Neural progenitor cell (in vitro differentiated cells): ENCODE results near the gene GALNT17. TPM values are rescaled to one million over a fixed set of nuclear protein-coding genes. Genes with fewer than 3 reads are reported as not detected.

Source experiments
- DNase-seq: peaks from one replicate; pipeline ENCODE4 v3.0.0-alpha.2; 2016; ENCODE audit warnings: low spot score
- H2AFZ ChIP-seq: fragments of 200-600 bp; sonication (generic); replicated peaks from 2 replicates; pipeline ENCODE4 v1.6.1; 2016; ENCODE audit warnings: antibody characterized with exemption
- H3F3A ChIP-seq: fragments of 200-600 bp; sonication (generic); 2 replicates; pipeline ENCODE4 v1.6.1; 2016; ENCODE audit warnings: antibody characterized with exemption, low read depth
- H3K27ac ChIP-seq: fragments of 200-600 bp; sonication (generic); 2 replicates; pipeline ENCODE4 v1.5.1; 2016; ENCODE audit warnings: mild to moderate bottlenecking
- H3K27me3 ChIP-seq: fragments of 200-600 bp; sonication (generic); 2 replicates; pipeline ENCODE4 v1.6.1; 2016; ENCODE audit warnings: mild to moderate bottlenecking, moderate library complexity
- H3K36me3 ChIP-seq: fragments of 200-600 bp; sonication (generic); 2 replicates; pipeline ENCODE4 v1.5.1; 2016
- H3K4me1 ChIP-seq: fragments of 200-600 bp; sonication (generic); 2 replicates; pipeline ENCODE4 v1.6.1; 2016; ENCODE audit warnings: mixed run types
- H3K4me2 ChIP-seq: fragments of 200-600 bp; sonication (generic); 2 replicates; pipeline ENCODE4 v1.6.1; 2016
- H3K4me3 ChIP-seq: fragments of 200-600 bp; sonication (generic); 2 replicates; pipeline ENCODE4 v1.5.1; 2016
- H3K79me2 ChIP-seq: fragments of 200-600 bp; sonication (generic); 2 replicates; pipeline ENCODE4 v1.6.1; 2016; ENCODE audit warnings: low read depth
- H3K9ac ChIP-seq: fragments of 200-600 bp; sonication (generic); 2 replicates; pipeline ENCODE4 v1.6.1; 2016
- H3K9me3 ChIP-seq: fragments of 200-600 bp; sonication (generic); 2 replicates; pipeline ENCODE4 v1.5.1; 2016; ENCODE audit warnings: low read depth
- H4K20me1 ChIP-seq: fragments of 200-600 bp; sonication (generic); 2 replicates; pipeline ENCODE4 v1.6.1; 2016; ENCODE audit warnings: low read depth
- H3K27ac Mint-ChIP-seq: 3 replicates; pipeline ENCODE4 v1.8.0; 2021; ENCODE audit warnings: mixed read lengths
- H3K27me3 Mint-ChIP-seq: 2 replicates; pipeline ENCODE4 v1.8.0; 2022; ENCODE audit warnings: low read depth, mild to moderate bottlenecking, inconsistent platforms, moderate library complexity, mixed read lengths; ENCODE audit not compliant: insufficient read depth
- H3K36me3 Mint-ChIP-seq: 3 replicates; pipeline ENCODE4 v1.8.0; 2021; ENCODE audit warnings: mixed read lengths
- H3K4me1 Mint-ChIP-seq: 3 replicates; pipeline ENCODE4 v1.8.0; 2021; ENCODE audit warnings: mixed read lengths
- H3K4me3 Mint-ChIP-seq: 3 replicates; pipeline ENCODE4 v1.8.0; 2021; ENCODE audit warnings: mild to moderate bottlenecking, moderate library complexity, mixed read lengths
- H3K9me3 Mint-ChIP-seq: 3 replicates; pipeline ENCODE4 v1.8.0; 2020; ENCODE audit warnings: mixed read lengths
- EZH2 ChIP-seq: fragments of 200-600 bp; sonication (generic); IDR thresholded peaks from 2 replicates; pipeline ENCODE4 v1.6.1; 2017; ENCODE audit warnings: antibody characterized with exemption, mild to moderate bottlenecking, moderate library complexity
- EZH2phosphoT487 ChIP-seq: fragments of 200-600 bp; sonication (generic); IDR thresholded peaks from 2 replicates; pipeline ENCODE4 v1.6.1; 2017; ENCODE audit warnings: antibody characterized with exemption
- total RNA-seq: library from RNA; depleted of rRNA; stranded (reverse); fragments of >200 nt; gene quantifications from 2 replicates; pipeline ENCODE4 v1.2.3, GENCODE V29; 2015; ENCODE audit warnings: low replicate concordance
- TF ChIP-seq, protein P1 (sequence below): fragments of 200-600 bp; sonication (generic); IDR thresholded peaks from 2 replicates; pipeline ENCODE4 v1.5.1; 2017; ENCODE audit warnings: antibody characterized with exemption, mild to moderate bottlenecking

GALNT17 gene
- total RNA-seq, 1 donor from 2014 or later, result 17.1 TPM

DNA sequence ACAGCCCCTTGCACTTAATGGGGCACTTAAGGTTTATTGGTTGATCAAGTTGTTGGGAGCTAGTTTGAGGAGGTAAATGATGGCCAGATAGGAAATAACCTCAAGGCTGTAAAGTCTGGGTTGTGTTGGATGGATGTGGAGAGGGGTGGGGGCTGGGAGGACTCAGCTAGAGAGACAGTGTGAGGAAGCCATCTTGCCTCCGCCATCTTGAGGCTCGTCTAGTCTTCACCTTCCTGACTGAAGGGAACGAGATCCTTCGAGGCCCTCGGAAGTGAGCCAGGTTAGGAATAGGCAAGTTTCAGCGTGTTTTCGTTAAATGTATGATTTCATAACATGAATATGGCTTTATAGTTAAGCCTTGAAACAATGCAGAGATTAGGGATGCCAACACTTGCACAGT lies 5.5 kb downstream of the GALNT17 start:
- Histone ChIP-seq H3K4me3 (no peak overlapping the region), H3K27me3 (peaks cover 15% of the 10 kb centered on the region), H4K20me1 (peaks cover 40% of the 10 kb centered on the region), H3K9ac (no peak overlapping the region), H3K79me2 (peaks cover 99% of the 10 kb centered on the region), H3F3A (no peaks in the 10 kb centered on the region), H3K9me3 (no peaks in the 10 kb centered on the region), H3K36me3 (no peaks in the 10 kb centered on the region), H3K27ac (no peak overlapping the region), H3K4me1 (peaks cover 6% of the 10 kb centered on the region), H2AFZ (no peak overlapping the region), H3K4me2 (no peak overlapping the region)
- DNase-seq, result no peak
- Mint-ChIP-seq H3K36me3 (peaks cover 6% of the 10 kb centered on the region), H3K27me3 (peaks cover 17% of the 10 kb centered on the region), H3K4me3 (no peak overlapping the region), H3K27ac (no peak overlapping the region), H3K4me1 (peaks cover 12% of the 10 kb centered on the region), H3K9me3 (no peaks in the 10 kb centered on the region)
- TF ChIP-seq EZH2phosphoT487, result no peak
- TF ChIP-seq, protein P1, sequence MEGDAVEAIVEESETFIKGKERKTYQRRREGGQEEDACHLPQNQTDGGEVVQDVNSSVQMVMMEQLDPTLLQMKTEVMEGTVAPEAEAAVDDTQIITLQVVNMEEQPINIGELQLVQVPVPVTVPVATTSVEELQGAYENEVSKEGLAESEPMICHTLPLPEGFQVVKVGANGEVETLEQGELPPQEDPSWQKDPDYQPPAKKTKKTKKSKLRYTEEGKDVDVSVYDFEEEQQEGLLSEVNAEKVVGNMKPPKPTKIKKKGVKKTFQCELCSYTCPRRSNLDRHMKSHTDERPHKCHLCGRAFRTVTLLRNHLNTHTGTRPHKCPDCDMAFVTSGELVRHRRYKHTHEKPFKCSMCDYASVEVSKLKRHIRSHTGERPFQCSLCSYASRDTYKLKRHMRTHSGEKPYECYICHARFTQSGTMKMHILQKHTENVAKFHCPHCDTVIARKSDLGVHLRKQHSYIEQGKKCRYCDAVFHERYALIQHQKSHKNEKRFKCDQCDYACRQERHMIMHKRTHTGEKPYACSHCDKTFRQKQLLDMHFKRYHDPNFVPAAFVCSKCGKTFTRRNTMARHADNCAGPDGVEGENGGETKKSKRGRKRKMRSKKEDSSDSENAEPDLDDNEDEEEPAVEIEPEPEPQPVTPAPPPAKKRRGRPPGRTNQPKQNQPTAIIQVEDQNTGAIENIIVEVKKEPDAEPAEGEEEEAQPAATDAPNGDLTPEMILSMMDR, result no peak
- no peak for TF ChIP-seq EZH2

DNA sequence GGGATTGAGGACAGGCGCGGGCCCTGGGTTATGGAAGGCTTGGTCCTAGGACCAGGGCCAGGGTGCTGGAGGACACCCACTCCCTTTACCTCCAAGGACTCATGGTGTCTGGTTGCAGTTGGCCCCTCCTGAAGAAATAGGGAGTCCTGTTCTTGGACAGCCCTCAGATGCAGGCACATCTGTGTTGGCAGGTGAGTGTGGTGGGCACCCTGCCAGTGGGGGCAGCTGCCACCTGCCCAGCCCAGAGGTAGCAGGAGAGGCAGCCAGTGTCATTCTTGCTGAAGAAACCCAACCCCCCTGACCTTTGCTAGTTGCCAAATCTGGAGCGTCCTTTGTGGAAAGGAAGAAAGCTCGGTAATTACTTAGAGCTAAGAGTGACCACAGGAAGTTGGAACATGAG lies 8.3 kb downstream of the GALNT17 start:
- Histone ChIP-seq H4K20me1 (peaks cover 14% of the 10 kb centered on the region), H3K27ac (no peak overlapping the region), H3K27me3 (no peaks in the 10 kb centered on the region), H3K4me3 (no peak overlapping the region), H3K4me2 (no peak overlapping the region), H3K9ac (no peak overlapping the region), H3K4me1 (no peaks in the 10 kb centered on the region), H3K36me3 (no peaks in the 10 kb centered on the region), H3F3A (no peaks in the 10 kb centered on the region), H2AFZ (no peak overlapping the region), H3K79me2 (peaks cover 99% of the 10 kb centered on the region), H3K9me3 (no peaks in the 10 kb centered on the region)
- TF ChIP-seq EZH2, result no peak
- TF ChIP-seq EZH2phosphoT487, result no peak
- TF ChIP-seq, protein P1, result no peak
- H3K36me3 Mint-ChIP-seq, result peaks cover 14% of the 10 kb centered on the region
- no peak for DNase-seq
- no peak overlapping the region for H3K4me3 Mint-ChIP-seq
- no peaks in the 10 kb centered on the region for H3K4me1 Mint-ChIP-seq
- H3K27ac Mint-ChIP-seq, result no peak overlapping the region
- H3K27me3 Mint-ChIP-seq, result peaks cover 9% of the 10 kb centered on the region
- H3K9me3 Mint-ChIP-seq, result peaks cover 6% of the 10 kb centered on the region

DNA sequence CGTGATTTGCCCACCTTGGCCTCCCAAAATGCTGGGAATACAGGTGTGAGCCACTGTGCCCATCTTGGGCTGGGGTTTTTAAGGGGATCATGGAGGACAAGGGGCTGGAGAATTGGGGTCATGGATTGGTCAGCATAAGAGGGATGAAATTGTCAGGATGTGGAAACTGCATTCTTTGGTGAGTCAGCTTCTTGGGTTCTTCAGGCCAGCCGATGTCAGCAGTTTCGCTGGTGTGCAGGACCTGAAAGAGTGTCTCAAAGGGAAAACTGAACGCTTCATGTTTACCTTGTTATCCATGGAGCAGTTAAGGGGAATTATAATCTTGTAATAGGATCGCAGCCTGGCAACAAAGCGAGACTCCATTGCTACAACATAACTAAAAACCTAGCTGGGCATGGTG lies 13.0 kb downstream of the GALNT17 start:
- DNase-seq, result no peak
- no peaks in the 10 kb centered on the region for H3K9me3 ChIP-seq
- no peaks in the 10 kb centered on the region for H3K27me3 ChIP-seq
- H2AFZ ChIP-seq, result no peak overlapping the region
- no peak overlapping the region for H3K27ac ChIP-seq
- H3K79me2 ChIP-seq, result peaks cover 89% of the 10 kb centered on the region
- peaks cover 8% of the 10 kb centered on the region for H4K20me1 ChIP-seq
- H3K4me1 ChIP-seq, result peaks cover 11% of the 10 kb centered on the region
- H3F3A ChIP-seq, result peaks cover 7% of the 10 kb centered on the region
- no peak for TF ChIP-seq EZH2phosphoT487
- no peak for TF ChIP-seq EZH2
- TF ChIP-seq, protein P1, result no peak
- Mint-ChIP-seq H3K27me3 (peaks cover 8% of the 10 kb centered on the region), H3K4me1 (peaks cover 10% of the 10 kb centered on the region), H3K36me3 (peaks cover 15% of the 10 kb centered on the region), H3K9me3 (peaks cover 9% of the 10 kb centered on the region), H3K4me3 (no peak overlapping the region), H3K27ac (no peak overlapping the region)
- no peak overlapping the region for H3K4me2 ChIP-seq
- H3K36me3 ChIP-seq, result no peaks in the 10 kb centered on the region
- no peak overlapping the region for H3K4me3 ChIP-seq
- no peak overlapping the region for H3K9ac ChIP-seq
